K562 (cell line): ENCODE results near the gene PHLDB1. TPM values are rescaled to one million over a fixed set of nuclear protein-coding genes. Genes with fewer than 3 reads are reported as not detected.

Experiments used
- ATAC-seq: fragments of 200-7000 bp; cut with Tn5 transposase; 3 replicates; pipeline ENCODE4 v1.9.1; 2020; ENCODE audit warnings: moderate library complexity
- BruUV-seq: library from RNA; stranded (reverse); fragments of 400-500 nt; replicated peaks from 2 replicates; lab custom pipeline; 2021; lab: Mats Ljungman, UMichigan
- CTCF ChIA-PET: fragments of 300-600 bp; formaldehyde crosslinking; extraction: SDS; loops from one replicate; lab custom pipeline; 2021; ENCODE audit warnings: low intra/inter-chr PET ratio; lab: Yijun Ruan, JAX
- POLR2A ChIA-PET: fragments of 300-600, 350-650 bp; sonication (Branson Sonifier 250); formaldehyde crosslinking; extraction: SDS; loops from one replicate; lab custom pipeline; 2021; ENCODE audit warnings: antibody characterized with exemption, inconsistent platforms; lab: Yijun Ruan, JAX
- DNase-seq, 4 experiments: peaks; one replicate each; pipeline versions ENCODE4 v3.0.0 to v3.0.0-alpha.2; 2011 to 2018; ENCODE audit warnings: low spot score in 3 of 4, mixed read lengths in 3 of 4; ENCODE audit errors: extremely low read depth in 1 of 4
- FAIRE-seq: peaks from 2 replicates; lab custom pipeline; 2011; peaks lifted over from hg19 to GRCh38; lab: Jason Lieb, UNC
- H2AFZ ChIP-seq: 2 replicates; pipeline ENCODE4 v1.6.0; 2011; ENCODE audit warnings: low read depth, low read length, control low read depth, inconsistent platforms
- H3K27ac ChIP-seq: fragments of 200-600 bp; 3 replicates; pipeline ENCODE4 v1.8.0; 2011; ENCODE audit warnings: low read depth, mild to moderate bottlenecking, control low read depth, inconsistent platforms, low read length, moderate library complexity, mixed read lengths; ENCODE audit errors: extremely low read depth
- H3K27me3 ChIP-seq, 2 experiments: fragments of 300-600 bp in 1 of 2; 2 replicates in 1 of 2; 3 replicates in 1 of 2; pipeline versions ENCODE4 v1.6.0 to v1.8.0; 2011; ENCODE audit warnings: inconsistent platforms in 2 of 2, low read length in 2 of 2, mild to moderate bottlenecking in 1 of 2, mixed read lengths in 1 of 2, moderate library complexity in 1 of 2; ENCODE audit not compliant: control insufficient read depth in 2 of 2, insufficient read depth in 2 of 2
- H3K36me3 ChIP-seq: fragments of 300-600 bp; 3 replicates; pipeline ENCODE4 v1.8.0; 2011; ENCODE audit warnings: mild to moderate bottlenecking, low read length, inconsistent platforms; ENCODE audit not compliant: control insufficient read depth, insufficient read depth
- H3K4me1 ChIP-seq, 2 experiments: fragments of 200-600 bp in 1 of 2; replicated peaks in 1 of 2; 2 replicates in 1 of 2; 3 replicates in 1 of 2; pipeline versions ENCODE4 v1.5.1 to v1.8.0; 2011; ENCODE audit warnings: inconsistent platforms in 2 of 2, low read length in 2 of 2, mild to moderate bottlenecking in 1 of 2, mixed read lengths in 1 of 2, moderate library complexity in 1 of 2; ENCODE audit not compliant: control insufficient read depth in 2 of 2, insufficient read depth in 2 of 2
- H3K4me2 ChIP-seq: 2 replicates; pipeline ENCODE4 v1.6.1; 2011; ENCODE audit warnings: low read length, control low read depth, inconsistent platforms, mixed read lengths; ENCODE audit not compliant: insufficient read depth
- H3K4me3 ChIP-seq: fragments of 200-600 bp; sonication (generic), shearing (Covaris generic); 2 replicates; pipeline ENCODE4 v1.5.1; 2016; ENCODE audit warnings: control low read depth, inconsistent platforms
- H3K79me2 ChIP-seq: fragments of 200-600 bp; 3 replicates; pipeline ENCODE4 v1.8.0; 2011; ENCODE audit warnings: low read length, inconsistent platforms; ENCODE audit not compliant: control insufficient read depth, insufficient read depth
- H3K9ac ChIP-seq, 2 experiments: 2 replicates each; pipeline versions ENCODE4 v1.6.0 to v1.6.1; 2011; ENCODE audit warnings: low read depth in 2 of 2, low read length in 2 of 2, control low read depth in 1 of 2, inconsistent platforms in 1 of 2, mild to moderate bottlenecking in 1 of 2, mixed read lengths in 1 of 2; ENCODE audit not compliant: insufficient read depth in 1 of 2
- H3K9me1 ChIP-seq: one replicate; pipeline ENCODE4 v1.6.0; 2011; ENCODE audit warnings: inconsistent platforms, mild to moderate bottlenecking, low read length, moderate library complexity; ENCODE audit not compliant: control insufficient read depth, insufficient read depth
- H3K9me3 ChIP-seq: replicated peaks from 2 replicates; pipeline ENCODE4 v1.5.1; 2011; ENCODE audit warnings: low read depth, low read length, inconsistent platforms; ENCODE audit not compliant: control insufficient read depth, insufficient read depth
- H4K20me1 ChIP-seq: replicated peaks from 2 replicates; pipeline ENCODE4 v1.6.1; 2011; ENCODE audit warnings: low read length, inconsistent platforms, mixed read lengths; ENCODE audit not compliant: control insufficient read depth, insufficient read depth
- ADNP ChIP-seq: fragments of 200-800 bp; sonication (Bioruptor generic); IDR thresholded peaks from 2 replicates; pipeline ENCODE4 v1.6.1; 2016; ENCODE audit warnings: missing genetic modification characterization, missing compliant biosample characterization
- CBX2 ChIP-seq: fragments of 200-600 bp; sonication (generic); IDR thresholded peaks from one replicate; pipeline ENCODE4 v1.6.1; 2012; ENCODE audit warnings: mild to moderate bottlenecking, low read length, inconsistent platforms; ENCODE audit not compliant: insufficient read depth, poor library complexity, severe bottlenecking
- FOSL1 ChIP-seq: fragments of 200-800 bp; sonication (Bioruptor generic); conservative IDR thresholded peaks from 2 replicates; pipeline ENCODE4 v1.6.1; 2016; ENCODE audit warnings: missing genetic modification characterization, missing compliant biosample characterization
- PHTF2 ChIP-seq: fragments of 250-450 bp; sonication (Bioruptor Pico); IDR thresholded peaks from 2 replicates; pipeline ENCODE4 v1.5.0; 2021; ENCODE audit warnings: mild to moderate bottlenecking
- TEAD1 ChIP-seq, 2 experiments: fragments of 450-650 bp in 1 of 2; sonication (generic) in 1 of 2; formaldehyde crosslinking; IDR thresholded peaks; 2 replicates each; pipeline versions ENCODE4 v1.4.0 to v1.8.0; 2020 to 2022; ENCODE audit warnings: mild to moderate bottlenecking in 2 of 2, missing genetic modification reagents in 1 of 2
- TEAD4 ChIP-seq, 2 experiments: sonication (generic) in 1 of 2; formaldehyde crosslinking in 1 of 2; IDR thresholded peaks; 2 replicates each; pipeline versions ENCODE4 v1.6.1 to v1.8.0; 2012 to 2022; ENCODE audit warnings: borderline replicate concordance in 1 of 2, inconsistent platforms in 1 of 2, low read length in 1 of 2, mild to moderate bottlenecking in 1 of 2, missing genetic modification reagents in 1 of 2
- TRIM28 ChIP-seq: fragments of 450-650 bp; IDR thresholded peaks from 2 replicates; pipeline ENCODE4 v1.6.1; 2017
- XRCC4 ChIP-seq: IDR thresholded peaks from one replicate; pipeline ENCODE4 v1.6.1; 2011; ENCODE audit not compliant: insufficient read depth, insufficient read length; ENCODE audit errors: extremely low read depth
- ZBTB8A ChIP-seq: fragments of 450-650 bp; IDR thresholded peaks from 2 replicates; pipeline ENCODE4 v1.6.1; 2018; ENCODE audit warnings: mild to moderate bottlenecking, moderate library complexity; ENCODE audit not compliant: partially characterized antibody
- ZNF121 ChIP-seq: sonication (generic); formaldehyde crosslinking; conservative IDR thresholded peaks from 2 replicates; pipeline ENCODE4 v1.8.0; 2022; ENCODE audit warnings: missing genetic modification reagents
- ZNF197 ChIP-seq: fragments of 200-800 bp; sonication (Bioruptor generic); IDR thresholded peaks from 2 replicates; pipeline ENCODE4 v1.6.1; 2016; ENCODE audit warnings: low read depth, missing genetic modification characterization, missing compliant biosample characterization
- ZNF24 ChIP-seq: fragments of 450-650 bp; IDR thresholded peaks from 2 replicates; pipeline ENCODE4 v1.6.1; 2016
- ZNF695 ChIP-seq: fragments of 450-650 bp; formaldehyde crosslinking; IDR thresholded peaks from 2 replicates; pipeline ENCODE4 v1.4.0; 2020; ENCODE audit warnings: mild to moderate bottlenecking, moderate library complexity
- WGBS: fragments of 100-300 bp; shearing (Covaris generic); methylation state at CpG from one replicate; pipeline ENCODE4 v1.1.6; 2016; ENCODE audit warnings: low coverage, mixed read lengths; ENCODE audit not compliant: insufficient coverage; ENCODE audit errors: missing lambda C conversion rate; 5-methylcytosine and 5-hydroxymethylcytosine counted together
- in situ Hi-C: fragments of 300-500 bp; cut with MboI; formaldehyde crosslinking; loops from 4 replicates; pipeline ENCODE4 v1.15.0; 2018; ENCODE audit warnings: inconsistent platforms, mixed read lengths
- intact Hi-C: fragments of 100-400 bp; cut with micrococcal nuclease; formaldehyde crosslinking; loops from 2 replicates; pipeline ENCODE4 v1.14.2; 2022
- polyA plus RNA-seq, 8 experiments: library from polyadenylated mRNA; depleted of rRNA in 4 of 8; stranded (reverse) in 5 of 8; unstranded in 3 of 8; fragments of >200 nt; fragmentation: Nextera tagmentation in 2 of 8; fragmentation: Illumina TruSeq in 1 of 8; extraction: Ambion mirVana in 2 of 8; extraction: Trizol in 1 of 8; gene quantifications; 2 replicates each; pipeline versions ENCODE4 v1.2.1 to v1.2.3, GENCODE V29; 2011 to 2014; ENCODE audit warnings: inconsistent platforms in 1 of 8, missing spikeins in 1 of 8
- total RNA-seq, 7 experiments: library from RNA; depleted of rRNA in 6 of 7; stranded (reverse); fragments of >200 nt in 6 of 7; fragmentation: Illumina TruSeq in 2 of 7; extraction: Trizol in 2 of 7; gene quantifications; 2 replicates each; pipeline versions ENCODE4 v1.2.1 to v1.2.3, GENCODE V29; 2011 to 2021; ENCODE audit warnings: low replicate concordance in 1 of 7
- TF ChIP-seq, protein P1 (sequence below): fragments of 450-650 bp; IDR thresholded peaks from 2 replicates; pipeline ENCODE4 v1.6.1; 2016; ENCODE audit warnings: missing biosample characterization, missing genetic modification characterization
- TF ChIP-seq, protein P2 (sequence below): sonication (generic); formaldehyde crosslinking; IDR thresholded peaks from 2 replicates; pipeline ENCODE4 v1.8.0; 2022; ENCODE audit warnings: mild to moderate bottlenecking, missing genetic modification reagents, borderline replicate concordance

Gene PHLDB1
- total and polyA plus RNA-seq, 9 of the 15 experiments (the other 6 are each of a cell fraction or from before 2014, with no cell fraction given): 2.0 to 28.7 (median 16.2) TPM

DNA sequence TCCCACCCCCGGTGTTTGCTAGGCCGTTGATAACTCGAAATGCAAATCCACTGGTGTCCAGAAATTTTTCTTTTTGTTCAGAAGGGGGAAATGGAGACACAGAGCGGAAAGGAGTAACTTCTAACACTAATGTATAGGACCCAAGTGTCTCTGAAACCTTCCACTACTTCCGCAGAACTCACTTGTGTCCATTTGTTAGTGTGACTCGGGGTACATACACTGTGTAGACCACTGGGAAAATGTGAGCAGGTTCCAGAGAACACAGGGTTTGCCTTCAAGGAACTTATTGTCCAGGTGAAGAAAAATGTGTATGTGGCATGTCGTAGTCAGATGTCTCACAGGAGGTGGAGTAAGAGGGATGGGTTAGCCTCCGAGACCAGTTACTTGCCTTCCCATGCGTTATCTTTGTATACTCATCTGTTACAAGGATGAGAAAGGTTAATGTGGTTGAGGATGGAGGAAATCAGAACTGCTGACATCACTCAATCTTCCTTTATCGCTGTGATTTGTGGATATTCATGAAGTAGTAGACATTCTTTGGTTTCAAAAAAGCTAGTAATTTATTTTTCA is 34.3 kb upstream of the PHLDB1 start:
- CTCF ChIA-PET: no interaction called here
- in situ Hi-C loops (no loop called here), intact Hi-C loops (loop anchor here (2.0 kb wide), 1 partner anchor 32 kb away; no protein-coding TSS in a partner anchor)
- DNase-seq (peak; percentile 74 to 80 (median 80)), ATAC-seq (peak; percentile 83), FAIRE-seq (peak; percentile 91)
- H3K79me2 ChIP-seq: peaks cover 55% of the 10 kb centered on the region
- H3K9me1 ChIP-seq: no peaks in the 10 kb centered on the region
- H3K9ac ChIP-seq: peak overlapping the region; percentile 97 to 99
- H4K20me1 ChIP-seq: peaks cover 19% of the 10 kb centered on the region; the same call in 1 of the 2 replicates
- H3K4me2 ChIP-seq: peak overlapping the region; percentile 92
- H3K9me3 ChIP-seq: no peaks in the 10 kb centered on the region
- WGBS: 2% methylated on average over 10 of the region's 10 CpGs
- peaks cover 20% of the 10 kb centered on the region for H3K36me3 ChIP-seq
- H3K27me3 ChIP-seq: no peaks in the 10 kb centered on the region
- TSS peak; percentile 56 for BruUV-seq
- H3K4me1 ChIP-seq: peaks cover 4 to 10% of the 10 kb centered on the region in 2 experiments
- peak overlapping the region; percentile 95; the same call in 1 of the 2 replicates for H2AFZ ChIP-seq
- H3K27ac ChIP-seq: peak overlapping the region; percentile 94
- peak overlapping the region; percentile 80 for H3K4me3 ChIP-seq
- POLR2A ChIA-PET: interaction anchor here (0.5 to 2.3 kb wide), 9 partner anchors 8 to 444 kb away, joined by 3 to 9 read pairs (median 3); partner anchors contain the start of gene TMEM25
- TF ChIP-seq TEAD4 (IDR thresholded peaks at IDR 0.05; ENCODE audit: low read length): peak; percentile 97
- TF ChIP-seq TEAD4 (CRISPR knock-in tag; IDR thresholded peaks at IDR 0.05; ENCODE audit: borderline replicate concordance): no peak
- TF ChIP-seq ZBTB8A: no peak
- no peak for TF ChIP-seq XRCC4
- TF ChIP-seq ADNP (tag): no peak
- no peak for TF ChIP-seq TRIM28
- TF ChIP-seq TEAD1 (CRISPR knock-in tag; IDR thresholded peaks at IDR 0.05): peak in 1 of 2 experiments; percentile 80; a peak in 2 of 4 replicates
- peak; percentile 73; the same call in 1 of the 2 replicates for TF ChIP-seq ZNF197 (CRISPR knock-in tag)
- no peak for TF ChIP-seq CBX2
- TF ChIP-seq ZNF121 (CRISPR knock-in tag): no peak
- TF ChIP-seq ZNF695 (CRISPR knock-in tag): no peak
- TF ChIP-seq, protein P1, sequence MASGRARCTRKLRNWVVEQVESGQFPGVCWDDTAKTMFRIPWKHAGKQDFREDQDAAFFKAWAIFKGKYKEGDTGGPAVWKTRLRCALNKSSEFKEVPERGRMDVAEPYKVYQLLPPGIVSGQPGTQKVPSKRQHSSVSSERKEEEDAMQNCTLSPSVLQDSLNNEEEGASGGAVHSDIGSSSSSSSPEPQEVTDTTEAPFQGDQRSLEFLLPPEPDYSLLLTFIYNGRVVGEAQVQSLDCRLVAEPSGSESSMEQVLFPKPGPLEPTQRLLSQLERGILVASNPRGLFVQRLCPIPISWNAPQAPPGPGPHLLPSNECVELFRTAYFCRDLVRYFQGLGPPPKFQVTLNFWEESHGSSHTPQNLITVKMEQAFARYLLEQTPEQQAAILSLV (tag): peak; percentile 37; the same call in 1 of the 2 replicates
- TF ChIP-seq, protein P2, sequence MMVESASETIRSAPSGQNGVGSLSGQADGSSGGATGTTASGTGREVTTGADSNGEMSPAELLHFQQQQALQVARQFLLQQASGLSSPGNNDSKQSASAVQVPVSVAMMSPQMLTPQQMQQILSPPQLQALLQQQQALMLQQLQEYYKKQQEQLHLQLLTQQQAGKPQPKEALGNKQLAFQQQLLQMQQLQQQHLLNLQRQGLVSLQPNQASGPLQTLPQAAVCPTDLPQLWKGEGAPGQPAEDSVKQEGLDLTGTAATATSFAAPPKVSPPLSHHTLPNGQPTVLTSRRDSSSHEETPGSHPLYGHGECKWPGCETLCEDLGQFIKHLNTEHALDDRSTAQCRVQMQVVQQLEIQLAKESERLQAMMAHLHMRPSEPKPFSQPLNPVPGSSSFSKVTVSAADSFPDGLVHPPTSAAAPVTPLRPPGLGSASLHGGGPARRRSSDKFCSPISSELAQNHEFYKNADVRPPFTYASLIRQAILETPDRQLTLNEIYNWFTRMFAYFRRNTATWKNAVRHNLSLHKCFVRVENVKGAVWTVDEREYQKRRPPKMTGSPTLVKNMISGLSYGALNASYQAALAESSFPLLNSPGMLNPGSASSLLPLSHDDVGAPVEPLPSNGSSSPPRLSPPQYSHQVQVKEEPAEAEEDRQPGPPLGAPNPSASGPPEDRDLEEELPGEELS: no peak
- peak; percentile 80 for TF ChIP-seq FOSL1
- TF ChIP-seq PHTF2 (CRISPR knock-in tag): no peak
- 0 out of 2 replicates have a peak, but pooled peaks have one; percentile 14 for TF ChIP-seq ZNF24
